ENCODE data around the gene KCNJ4.

Gene KCNJ4

DNA sequence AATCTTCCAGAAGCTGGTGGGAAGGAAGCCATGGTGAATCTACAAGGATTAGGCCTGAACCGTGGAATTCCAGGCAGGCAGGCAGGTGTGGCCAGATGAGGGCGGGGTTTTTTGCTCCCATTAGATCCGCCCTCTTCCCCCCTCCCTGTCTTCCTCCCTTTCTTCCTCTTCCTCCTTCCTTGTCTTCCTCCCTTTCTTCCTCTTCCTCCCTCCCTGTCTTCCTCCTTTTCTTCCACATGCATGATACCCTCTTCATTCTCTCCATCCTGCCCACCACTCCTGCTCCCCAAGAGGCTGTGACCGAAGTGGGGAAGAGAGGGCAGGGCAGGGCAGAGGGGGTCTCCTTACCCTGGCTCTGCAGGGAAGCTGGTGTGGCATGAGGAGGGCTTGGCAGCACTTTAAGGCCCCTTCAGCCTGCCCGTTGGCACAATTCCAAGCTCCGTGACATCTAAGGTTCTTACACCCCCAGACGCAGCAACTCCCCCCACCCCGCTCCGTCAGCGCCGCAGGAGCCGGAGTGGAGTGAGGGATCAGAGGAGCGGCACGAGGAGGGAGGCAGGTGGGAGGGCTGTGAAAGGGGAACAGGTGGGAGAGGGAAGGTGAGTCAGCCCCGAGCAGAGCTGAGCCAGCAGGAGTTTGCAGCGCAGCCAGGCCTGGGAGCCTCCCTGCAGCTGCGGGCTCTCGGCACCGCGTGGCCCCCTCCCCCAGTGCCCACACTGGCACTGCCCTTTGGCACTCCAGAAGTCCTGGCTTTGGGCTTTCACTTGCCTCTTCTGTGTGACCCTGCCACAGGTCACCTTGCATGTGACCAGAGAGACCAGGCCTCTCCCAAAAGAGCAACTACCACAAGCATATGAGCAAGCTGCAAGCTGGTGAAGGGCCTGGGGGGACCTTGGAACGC, 32.1 kb downstream of the KCNJ4 start:
- H3K9me2 ChIP-seq (replicated peaks; ENCODE audit: low read depth, low read length), result no peaks in the 10 kb centered on the region
- H3K9ac ChIP-seq (ENCODE audit: low read depth, low read length, poor library complexity, severe bottlenecking), result no peak overlapping the region
- no peaks in the 10 kb centered on the region for H3K9me3 ChIP-seq (ENCODE audit: insufficient read depth, low read depth, low read length)
- H4K20me1 ChIP-seq (ENCODE audit: insufficient read depth, low read length, poor library complexity, severe bottlenecking), result no peaks in the 10 kb centered on the region
- H2AFZ ChIP-seq (ENCODE audit: low read length), result no peak overlapping the region
- H3K4me3 ChIP-seq (ENCODE audit: low read length, poor library complexity, severe bottlenecking), result no peak overlapping the region
- H3K4me1 ChIP-seq (ENCODE audit: insufficient read depth, low read length, poor library complexity, severe bottlenecking), result no peaks in the 10 kb centered on the region
- H3K36me3 ChIP-seq (ENCODE audit: insufficient read depth, low read length), result no peaks in the 10 kb centered on the region
- H3F3A ChIP-seq (ENCODE audit: low read depth), result no peaks in the 10 kb centered on the region
- H3K27me3 ChIP-seq (ENCODE audit: insufficient read depth, low read length, poor library complexity, severe bottlenecking), result no peaks in the 10 kb centered on the region
- no peak overlapping the region for H3K4me2 ChIP-seq (ENCODE audit: low read depth, low read length, poor library complexity, severe bottlenecking)
- no peak for TF ChIP-seq EZH2phosphoT487 (IDR thresholded peaks at IDR 0.05; ENCODE audit: borderline replicate concordance)
- TF ChIP-seq, protein P1, sequence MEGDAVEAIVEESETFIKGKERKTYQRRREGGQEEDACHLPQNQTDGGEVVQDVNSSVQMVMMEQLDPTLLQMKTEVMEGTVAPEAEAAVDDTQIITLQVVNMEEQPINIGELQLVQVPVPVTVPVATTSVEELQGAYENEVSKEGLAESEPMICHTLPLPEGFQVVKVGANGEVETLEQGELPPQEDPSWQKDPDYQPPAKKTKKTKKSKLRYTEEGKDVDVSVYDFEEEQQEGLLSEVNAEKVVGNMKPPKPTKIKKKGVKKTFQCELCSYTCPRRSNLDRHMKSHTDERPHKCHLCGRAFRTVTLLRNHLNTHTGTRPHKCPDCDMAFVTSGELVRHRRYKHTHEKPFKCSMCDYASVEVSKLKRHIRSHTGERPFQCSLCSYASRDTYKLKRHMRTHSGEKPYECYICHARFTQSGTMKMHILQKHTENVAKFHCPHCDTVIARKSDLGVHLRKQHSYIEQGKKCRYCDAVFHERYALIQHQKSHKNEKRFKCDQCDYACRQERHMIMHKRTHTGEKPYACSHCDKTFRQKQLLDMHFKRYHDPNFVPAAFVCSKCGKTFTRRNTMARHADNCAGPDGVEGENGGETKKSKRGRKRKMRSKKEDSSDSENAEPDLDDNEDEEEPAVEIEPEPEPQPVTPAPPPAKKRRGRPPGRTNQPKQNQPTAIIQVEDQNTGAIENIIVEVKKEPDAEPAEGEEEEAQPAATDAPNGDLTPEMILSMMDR (conservative IDR thresholded peaks at IDR 0.05; ENCODE audit: low read length), result no peak
- no peaks in the 10 kb centered on the region for H3K79me2 ChIP-seq (ENCODE audit: insufficient read depth, low read length)

DNA sequence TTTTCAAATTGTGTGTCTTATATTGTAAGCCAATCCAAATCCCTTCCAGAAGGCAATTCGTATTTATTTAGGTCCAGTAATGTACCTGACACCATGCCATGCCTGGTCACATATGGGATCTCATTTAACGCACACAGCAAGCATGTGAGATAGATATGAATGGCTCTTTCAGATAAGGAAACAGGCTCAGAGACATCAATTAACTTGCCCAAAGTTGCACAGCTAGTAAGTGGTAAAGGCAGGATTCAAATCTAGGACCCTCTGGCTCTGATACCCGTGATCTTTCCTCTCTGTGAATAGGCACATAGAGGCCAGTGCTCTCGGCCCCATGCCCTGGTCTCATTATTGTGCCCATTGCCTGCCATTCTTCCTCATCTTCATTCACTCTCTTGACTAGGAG, 34.3 kb downstream of the KCNJ4 start:
- no peaks in the 10 kb centered on the region for H3K9me2 ChIP-seq (replicated peaks; ENCODE audit: low read depth, low read length)
- TF ChIP-seq EZH2phosphoT487 (IDR thresholded peaks at IDR 0.05; ENCODE audit: borderline replicate concordance), result no peak
- TF ChIP-seq, protein P1 (conservative IDR thresholded peaks at IDR 0.05; ENCODE audit: low read length), result no peak
- H3K36me3 ChIP-seq (ENCODE audit: insufficient read depth, low read length), result no peaks in the 10 kb centered on the region

DNA sequence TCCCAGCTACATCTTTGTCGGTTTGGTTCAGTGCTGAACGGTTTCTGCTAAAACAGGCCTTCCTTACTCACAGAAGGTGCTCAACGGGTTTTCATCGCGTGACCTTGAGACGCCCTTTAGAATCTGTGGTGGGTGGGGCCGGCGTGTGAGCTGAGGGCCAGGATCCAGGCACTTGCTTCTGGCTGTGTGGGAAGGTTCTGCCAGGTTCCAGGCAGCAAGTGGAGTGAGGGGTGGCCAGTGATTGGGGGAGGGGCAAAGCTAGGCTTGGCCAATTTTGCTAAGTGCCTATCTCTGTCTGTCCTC, 35.2 kb downstream of the KCNJ4 start:
- TF ChIP-seq EZH2phosphoT487 (IDR thresholded peaks at IDR 0.05; ENCODE audit: borderline replicate concordance), result no peak
- TF ChIP-seq, protein P1 (conservative IDR thresholded peaks at IDR 0.05; ENCODE audit: low read length), result no peak
- H3K9me2 ChIP-seq (replicated peaks; ENCODE audit: low read depth, low read length), result no peaks in the 10 kb centered on the region
- H3K9me3 ChIP-seq (ENCODE audit: insufficient read depth, low read depth, low read length), result no peaks in the 10 kb centered on the region
- H3K79me2 ChIP-seq (ENCODE audit: insufficient read depth, low read length), result no peaks in the 10 kb centered on the region
- H2AFZ ChIP-seq (ENCODE audit: low read length), result no peak overlapping the region
- no peak overlapping the region for H3K4me2 ChIP-seq (ENCODE audit: low read depth, low read length, poor library complexity, severe bottlenecking)
- H3K27me3 ChIP-seq (ENCODE audit: insufficient read depth, low read length, poor library complexity, severe bottlenecking), result no peaks in the 10 kb centered on the region
- no peaks in the 10 kb centered on the region for H3K4me1 ChIP-seq (ENCODE audit: insufficient read depth, low read length, poor library complexity, severe bottlenecking)
- H4K20me1 ChIP-seq (ENCODE audit: insufficient read depth, low read length, poor library complexity, severe bottlenecking), result no peaks in the 10 kb centered on the region
- H3K36me3 ChIP-seq (ENCODE audit: insufficient read depth, low read length), result no peaks in the 10 kb centered on the region
- no peak overlapping the region for H3K9ac ChIP-seq (ENCODE audit: low read depth, low read length, poor library complexity, severe bottlenecking)
- H3F3A ChIP-seq (ENCODE audit: low read depth), result no peaks in the 10 kb centered on the region
- no peak overlapping the region for H3K4me3 ChIP-seq (ENCODE audit: low read length, poor library complexity, severe bottlenecking)

More for the DNA sequence above, 34.3 kb downstream of the KCNJ4 start:
- no peak overlapping the region for H3K9ac ChIP-seq (ENCODE audit: low read depth, low read length, poor library complexity, severe bottlenecking)
- no peak overlapping the region for H3K4me3 ChIP-seq (ENCODE audit: low read length, poor library complexity, severe bottlenecking)
- H3F3A ChIP-seq (ENCODE audit: low read depth), result no peaks in the 10 kb centered on the region
- no peak overlapping the region for H3K4me2 ChIP-seq (ENCODE audit: low read depth, low read length, poor library complexity, severe bottlenecking)
- H3K9me3 ChIP-seq (ENCODE audit: insufficient read depth, low read depth, low read length), result no peaks in the 10 kb centered on the region
- H3K27me3 ChIP-seq (ENCODE audit: insufficient read depth, low read length, poor library complexity, severe bottlenecking), result no peaks in the 10 kb centered on the region
- H4K20me1 ChIP-seq (ENCODE audit: insufficient read depth, low read length, poor library complexity, severe bottlenecking), result no peaks in the 10 kb centered on the region
- H3K79me2 ChIP-seq (ENCODE audit: insufficient read depth, low read length), result no peaks in the 10 kb centered on the region
- H2AFZ ChIP-seq (ENCODE audit: low read length), result no peak overlapping the region
- no peaks in the 10 kb centered on the region for H3K4me1 ChIP-seq (ENCODE audit: insufficient read depth, low read length, poor library complexity, severe bottlenecking)
